Measurements from ENCODE around the gene GDPD4. TPM values are rescaled to one million over a fixed set of nuclear protein-coding genes. Genes with fewer than 3 reads are reported as not detected.

Gene GDPD4
- total RNA-seq, 4 donors from 2014 or later = 0.07 to 1.2 TPM; not detected in 2

DNA sequence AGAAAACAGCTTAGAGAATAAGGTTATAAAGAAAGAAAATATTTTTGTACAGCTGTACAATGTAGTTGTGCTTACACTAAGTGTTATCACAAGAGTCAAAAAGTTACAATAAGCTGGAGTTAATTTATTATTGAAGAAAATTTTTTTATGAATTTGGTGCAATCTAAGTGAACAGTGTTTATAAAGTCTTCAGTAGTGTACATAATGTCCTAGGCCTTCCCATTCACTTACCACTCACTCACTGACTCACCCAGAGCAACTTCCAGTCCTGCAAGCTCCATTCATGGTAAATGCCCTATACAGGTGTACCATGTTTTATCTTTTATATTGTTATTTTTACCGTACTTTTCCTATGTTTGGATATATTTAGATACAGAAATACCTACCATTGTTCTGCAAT lies 34.7 kb downstream of the GDPD4 start:
- no peak for DNase-seq
- intact Hi-C loops (cut with DNase I; ENCODE audit: low total_unique reads) = no loop called here

DNA sequence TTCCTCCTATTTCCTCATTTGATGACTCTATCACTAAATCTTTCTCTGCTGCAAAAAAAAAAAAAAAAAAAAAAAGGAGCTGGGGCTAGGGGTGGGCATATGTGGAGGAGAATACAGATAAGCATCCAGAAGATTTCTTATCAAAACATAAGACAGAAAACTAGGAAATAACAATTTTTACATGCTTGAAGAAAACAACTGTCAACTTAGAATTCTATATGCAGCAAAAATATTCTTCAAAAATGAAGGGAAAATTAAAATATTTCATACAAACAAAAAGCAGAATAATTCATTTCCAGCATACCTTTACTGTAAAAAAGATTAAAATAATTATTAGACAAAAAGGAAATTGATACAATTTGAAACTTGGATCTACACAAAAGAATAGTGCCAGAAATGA lies 38.7 kb downstream of the GDPD4 start:
- no peak for TF ChIP-seq POLR2A (IDR thresholded peaks at IDR 0.05)
- TF ChIP-seq, protein P1, sequence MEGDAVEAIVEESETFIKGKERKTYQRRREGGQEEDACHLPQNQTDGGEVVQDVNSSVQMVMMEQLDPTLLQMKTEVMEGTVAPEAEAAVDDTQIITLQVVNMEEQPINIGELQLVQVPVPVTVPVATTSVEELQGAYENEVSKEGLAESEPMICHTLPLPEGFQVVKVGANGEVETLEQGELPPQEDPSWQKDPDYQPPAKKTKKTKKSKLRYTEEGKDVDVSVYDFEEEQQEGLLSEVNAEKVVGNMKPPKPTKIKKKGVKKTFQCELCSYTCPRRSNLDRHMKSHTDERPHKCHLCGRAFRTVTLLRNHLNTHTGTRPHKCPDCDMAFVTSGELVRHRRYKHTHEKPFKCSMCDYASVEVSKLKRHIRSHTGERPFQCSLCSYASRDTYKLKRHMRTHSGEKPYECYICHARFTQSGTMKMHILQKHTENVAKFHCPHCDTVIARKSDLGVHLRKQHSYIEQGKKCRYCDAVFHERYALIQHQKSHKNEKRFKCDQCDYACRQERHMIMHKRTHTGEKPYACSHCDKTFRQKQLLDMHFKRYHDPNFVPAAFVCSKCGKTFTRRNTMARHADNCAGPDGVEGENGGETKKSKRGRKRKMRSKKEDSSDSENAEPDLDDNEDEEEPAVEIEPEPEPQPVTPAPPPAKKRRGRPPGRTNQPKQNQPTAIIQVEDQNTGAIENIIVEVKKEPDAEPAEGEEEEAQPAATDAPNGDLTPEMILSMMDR (IDR thresholded peaks at IDR 0.05) = no peak
- intact Hi-C loops (cut with DNase I; ENCODE audit: low total_unique reads) = no loop called here
- Histone ChIP-seq H3K27me3 (no peaks in the 10 kb centered on the region), H3K4me1 (no peaks in the 10 kb centered on the region), H3K4me3 (no peak overlapping the region), H3K9me3 (no peaks in the 10 kb centered on the region), H3K36me3 (no peaks in the 10 kb centered on the region), H3K27ac (no peak overlapping the region)
- DNase-seq = no peak

More for the DNA sequence above, 34.7 kb downstream of the GDPD4 start:
- no peak for TF ChIP-seq POLR2A (IDR thresholded peaks at IDR 0.05)
- TF ChIP-seq, protein P1 (IDR thresholded peaks at IDR 0.05) = no peak
- no peak overlapping the region for H3K27ac ChIP-seq
- no peaks in the 10 kb centered on the region for H3K4me1 ChIP-seq
- no peaks in the 10 kb centered on the region for H3K36me3 ChIP-seq
- no peaks in the 10 kb centered on the region for H3K9me3 ChIP-seq
- no peaks in the 10 kb centered on the region for H3K27me3 ChIP-seq
- no peak overlapping the region for H3K4me3 ChIP-seq

DNA sequence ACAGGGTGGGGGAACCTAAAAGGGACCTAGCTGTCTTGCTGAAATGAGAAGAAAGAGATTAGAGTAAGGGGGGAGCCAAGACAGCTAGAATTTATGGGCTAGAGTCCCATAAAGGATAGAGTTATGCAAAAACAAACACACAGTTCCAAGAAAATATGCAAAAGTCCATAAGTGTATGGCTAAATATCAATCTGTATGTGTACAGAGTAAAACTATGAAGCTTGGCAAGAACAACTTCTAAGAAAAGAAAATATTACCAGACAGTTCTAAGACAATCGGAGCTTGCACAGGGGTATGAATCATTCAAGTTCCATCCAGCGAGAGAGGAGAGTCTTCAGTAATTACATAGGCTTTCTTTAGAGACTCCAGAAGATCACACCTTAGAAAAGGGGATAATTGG lies 41.8 kb downstream of the GDPD4 start:
- intact Hi-C loops (cut with DNase I; ENCODE audit: low total_unique reads) = no loop called here
- no peaks in the 10 kb centered on the region for H3K9me3 ChIP-seq
- H3K4me1 ChIP-seq = no peaks in the 10 kb centered on the region
- no peaks in the 10 kb centered on the region for H3K27me3 ChIP-seq
- no peak for DNase-seq
- no peak overlapping the region for H3K27ac ChIP-seq
- TF ChIP-seq, protein P1 (IDR thresholded peaks at IDR 0.05) = no peak
- TF ChIP-seq POLR2A (IDR thresholded peaks at IDR 0.05) = no peak
- no peaks in the 10 kb centered on the region for H3K36me3 ChIP-seq
- H3K4me3 ChIP-seq = no peak overlapping the region

DNA sequence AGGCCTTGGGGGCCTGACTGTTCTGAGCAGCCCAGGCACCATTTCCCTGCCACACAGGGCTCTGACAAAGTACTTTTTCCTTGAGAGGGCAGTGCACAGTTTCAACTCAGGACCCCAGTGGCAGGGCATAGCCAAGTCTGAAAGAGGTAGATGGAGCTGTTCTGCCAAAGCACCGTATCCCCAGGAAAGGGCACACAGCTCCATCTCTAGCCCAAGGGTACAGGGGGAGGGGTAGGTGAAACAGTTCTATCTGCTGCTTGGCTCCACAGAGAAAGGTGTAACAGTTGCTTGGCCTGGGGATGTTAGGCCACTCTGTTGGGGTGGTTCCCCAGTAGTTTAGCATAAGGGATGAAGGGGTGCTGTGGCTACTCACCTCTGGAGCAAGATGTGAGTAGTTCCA lies 47.8 kb downstream of the GDPD4 start:
- intact Hi-C loops (cut with DNase I; ENCODE audit: low total_unique reads) = no loop called here
- no peak overlapping the region for H3K4me3 ChIP-seq
- H3K9me3 ChIP-seq = peaks cover 0 to 6% of the 10 kb centered on the region in 2 donors
- no peaks in the 10 kb centered on the region for H3K4me1 ChIP-seq
- H3K27me3 ChIP-seq = no peaks in the 10 kb centered on the region
- TF ChIP-seq, protein P1 (IDR thresholded peaks at IDR 0.05) = no peak
- no peak for TF ChIP-seq POLR2A (IDR thresholded peaks at IDR 0.05)
- no peak for DNase-seq
- H3K27ac ChIP-seq = no peak overlapping the region
- no peaks in the 10 kb centered on the region for H3K36me3 ChIP-seq

DNA sequence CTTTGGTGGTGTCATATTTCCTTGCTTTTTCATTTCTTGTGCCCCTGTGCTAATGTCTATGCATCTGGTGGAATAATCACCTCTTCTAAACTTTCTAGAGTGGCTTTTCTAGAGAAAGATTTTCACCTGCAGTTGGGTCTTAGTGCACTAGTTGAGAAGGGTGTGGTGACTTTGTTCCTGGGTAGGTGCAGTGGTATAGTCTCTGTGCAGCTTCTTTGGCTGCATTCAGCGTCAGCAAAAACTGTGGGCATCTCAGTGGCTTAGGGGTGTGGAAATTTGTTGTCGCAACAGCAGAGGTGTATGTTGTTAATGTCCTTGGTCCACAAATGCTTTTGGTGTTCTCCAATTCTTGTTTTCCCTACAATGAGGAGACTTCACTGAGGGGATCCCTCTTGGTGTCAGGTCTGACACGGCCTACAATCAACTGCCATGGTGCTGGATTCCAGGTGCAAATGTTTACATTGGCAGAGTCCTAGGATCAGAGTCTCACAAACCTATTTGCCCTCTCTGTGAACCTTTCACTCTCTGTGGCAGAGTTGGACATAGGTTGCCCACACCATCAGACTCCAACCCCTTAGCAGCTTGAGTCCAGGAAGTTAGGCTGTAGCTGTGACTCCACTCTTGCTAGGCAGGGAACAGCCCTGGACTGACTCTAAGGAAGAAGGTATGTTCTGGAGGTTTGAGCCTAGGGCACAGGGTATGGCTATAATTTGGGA lies 48.8 kb downstream of the GDPD4 start:
- DNase-seq = no peak
- TF ChIP-seq POLR2A (IDR thresholded peaks at IDR 0.05) = no peak
- TF ChIP-seq, protein P1 (IDR thresholded peaks at IDR 0.05) = no peak
- Histone ChIP-seq H3K4me1 (no peaks in the 10 kb centered on the region), H3K9me3 (peaks cover 0 to 6% of the 10 kb centered on the region in 2 donors), H3K27ac (no peak overlapping the region), H3K4me3 (no peak overlapping the region), H3K27me3 (no peaks in the 10 kb centered on the region), H3K36me3 (no peaks in the 10 kb centered on the region)
- intact Hi-C loops (cut with DNase I; ENCODE audit: low total_unique reads) = no loop called here

Measured in uterus (tissue), 4 donors.